ENCODE results near the gene B4GALT1. TPM values are rescaled to one million over a fixed set of nuclear protein-coding genes. Genes with fewer than 3 reads are reported as not detected.
"Not testable (repeated sequence)": the region's sequence is repeated elsewhere in the genome, so short reads cannot be mapped to it uniquely, and the experiment has no call there.

The B4GALT1 gene
- polyA plus RNA-seq, 3 donors = 80.3 to 119 (median 115) TPM

- no peak for DNase-seq (ENCODE audit: low read depth in 3 of 3, low spot score in 2 of 3)
These were observed 18.3 kb upstream of the B4GALT1 start for GRCh38 chr9:33185406-33185805.

DNA sequence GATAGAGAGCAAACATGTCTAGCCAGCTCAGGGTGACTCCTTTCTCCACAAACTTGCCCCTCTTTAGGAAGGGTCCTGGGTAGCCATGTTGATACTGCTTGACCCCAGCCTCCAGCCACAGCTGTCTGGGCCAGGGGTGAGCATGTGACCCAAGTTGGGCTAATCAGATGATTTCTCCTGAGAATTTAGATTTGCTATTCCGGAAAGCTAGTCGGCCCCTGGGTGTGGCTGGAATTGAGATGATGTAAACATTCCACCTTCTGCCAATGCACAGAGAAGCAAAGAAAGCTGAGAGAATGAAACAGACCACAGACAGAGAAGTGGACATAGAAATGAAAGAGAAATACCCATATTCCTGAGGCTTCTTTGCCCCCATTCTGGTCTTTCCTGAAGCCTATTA, 17.8 kb upstream of the B4GALT1 start:
- no peak for DNase-seq (ENCODE audit: low read depth in 3 of 3, low spot score in 2 of 3)

DNA sequence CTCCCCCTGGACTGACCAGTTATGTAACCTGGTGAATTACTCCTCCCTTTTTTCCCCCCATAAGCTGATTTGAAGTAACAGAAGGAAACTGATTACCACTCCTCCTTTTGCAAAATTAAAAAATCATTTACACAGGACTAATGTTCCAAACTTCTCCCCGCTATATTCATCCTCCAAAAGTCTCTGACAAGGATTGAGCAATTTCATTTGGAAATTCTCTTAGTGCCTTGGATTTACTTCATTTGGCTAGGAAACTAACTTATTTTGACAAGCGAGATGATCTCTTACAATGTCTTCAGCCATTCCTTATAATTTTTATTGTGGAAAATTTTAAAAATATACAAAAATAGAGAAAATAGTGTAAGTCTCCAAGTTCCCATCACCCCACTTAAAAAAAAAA, 15.4 kb upstream of the B4GALT1 start:
- DNase-seq (ENCODE audit: low read depth in 3 of 3, low spot score in 2 of 3) = no peak

GRCh38 chr9:33180526-33181184, 13.5 kb upstream of the B4GALT1 start:
- no peak for DNase-seq (ENCODE audit: low read depth in 3 of 3, low spot score in 2 of 3)

DNA sequence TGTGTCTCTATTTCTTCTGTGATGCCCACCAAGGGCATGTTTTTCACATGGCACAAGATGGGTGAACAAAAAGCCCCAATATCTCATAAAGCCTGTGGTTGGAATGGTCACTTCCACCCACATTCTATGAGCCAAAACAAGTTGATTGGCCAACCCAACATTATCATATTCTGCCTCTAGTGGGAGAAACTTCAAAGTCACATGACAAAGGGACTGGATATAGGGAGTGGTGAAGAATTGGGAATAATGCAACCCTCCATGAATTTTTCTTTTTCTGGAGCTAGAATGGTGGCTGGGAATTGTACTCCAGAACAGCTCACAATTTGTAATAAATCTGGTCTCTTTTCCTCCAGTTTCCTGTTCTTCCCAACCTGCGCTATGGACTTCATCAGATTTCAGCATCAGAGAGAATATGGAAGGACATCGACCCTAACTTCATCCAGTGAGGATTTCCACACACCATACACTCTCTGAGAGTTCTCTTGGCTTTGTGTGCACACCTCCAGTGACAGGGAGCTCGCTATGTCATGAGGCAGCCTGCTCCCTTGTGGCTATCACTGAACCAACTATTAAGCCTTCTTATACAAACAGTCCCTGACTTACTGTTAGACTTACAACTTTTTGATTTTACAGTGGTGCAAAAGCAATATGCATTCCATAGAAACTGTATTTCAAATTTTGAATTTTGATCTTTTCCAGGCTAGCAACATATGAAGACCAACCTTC, 12.0 kb upstream of the B4GALT1 start:
- DNase-seq (ENCODE audit: low read depth in 3 of 3, low spot score in 2 of 3) = no peak

DNA sequence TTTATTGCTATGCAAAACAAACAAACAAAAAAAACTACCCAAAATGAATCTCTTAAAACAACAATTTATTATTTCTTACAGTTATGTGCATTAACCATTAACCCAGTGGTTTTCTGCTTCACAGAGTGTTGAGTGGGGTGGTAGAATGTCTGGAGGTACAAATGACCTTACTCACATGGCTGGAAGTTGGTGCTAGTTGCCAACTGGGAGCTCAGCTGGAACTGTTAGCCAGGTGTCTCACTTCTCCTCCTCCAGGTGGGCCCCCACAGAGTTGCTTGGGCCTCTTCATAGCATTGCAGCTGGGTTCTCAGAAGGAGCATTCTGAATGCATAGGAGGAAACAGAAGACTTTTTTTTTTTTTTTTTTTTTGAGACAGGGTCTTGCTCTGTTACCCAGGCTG, 10.5 kb upstream of the B4GALT1 start:
- DNase-seq (ENCODE audit: low read depth in 3 of 3, low spot score in 2 of 3) = no peak

DNA sequence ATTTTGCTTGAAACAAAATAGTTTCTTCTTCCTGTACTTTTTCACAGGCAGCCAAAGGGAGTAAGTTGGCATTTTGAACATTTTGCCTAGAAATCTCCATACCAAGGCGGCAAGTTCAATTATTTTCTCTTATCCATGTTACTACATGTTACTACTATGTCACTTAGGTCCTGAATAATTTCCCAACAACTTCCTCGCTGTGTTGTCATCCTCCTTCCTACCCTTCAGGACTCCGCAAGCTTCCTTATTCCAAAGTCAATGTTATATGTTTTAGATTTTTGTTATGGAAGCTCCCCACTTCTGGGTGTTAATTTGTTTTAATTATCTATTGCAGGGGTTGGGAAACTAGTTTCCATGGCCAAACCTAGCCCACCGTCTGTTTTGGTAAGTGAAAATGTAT, 9.9 kb upstream of the B4GALT1 start:
- DNase-seq (ENCODE audit: low read depth in 3 of 3, low spot score in 2 of 3) = no peak

DNA sequence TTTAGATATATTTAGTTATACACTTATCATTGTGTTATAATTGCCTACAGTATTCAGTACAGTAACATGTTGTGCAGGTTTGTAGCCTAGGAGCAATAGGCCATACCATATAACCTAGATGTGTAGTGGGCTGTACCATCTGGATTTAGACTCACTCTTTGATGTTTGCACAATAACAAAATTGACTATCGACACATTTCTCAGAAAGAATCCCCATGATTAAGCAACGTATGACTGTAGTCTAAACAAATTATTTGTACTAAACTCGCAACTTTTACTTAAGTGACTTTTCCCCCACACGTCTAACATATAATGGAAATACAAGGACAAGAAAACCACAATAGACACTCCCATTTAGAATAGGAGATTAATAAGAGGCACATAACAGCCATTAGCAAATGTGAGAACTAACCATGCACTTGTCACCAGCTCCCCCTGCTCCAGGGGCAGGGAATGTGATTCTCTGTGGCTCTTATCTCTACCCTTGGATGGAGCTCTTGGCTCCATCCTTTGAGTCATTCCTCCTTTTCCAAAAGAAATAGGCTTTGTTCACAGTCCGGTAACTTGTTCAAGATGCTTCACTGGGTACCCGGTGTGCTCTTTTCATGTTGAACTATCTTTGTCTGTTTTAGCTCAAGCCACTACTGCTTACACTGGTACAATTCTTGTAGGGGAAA, 8.7 kb upstream of the B4GALT1 start:
- no peak for DNase-seq (ENCODE audit: low read depth in 3 of 3, low spot score in 2 of 3)

DNA sequence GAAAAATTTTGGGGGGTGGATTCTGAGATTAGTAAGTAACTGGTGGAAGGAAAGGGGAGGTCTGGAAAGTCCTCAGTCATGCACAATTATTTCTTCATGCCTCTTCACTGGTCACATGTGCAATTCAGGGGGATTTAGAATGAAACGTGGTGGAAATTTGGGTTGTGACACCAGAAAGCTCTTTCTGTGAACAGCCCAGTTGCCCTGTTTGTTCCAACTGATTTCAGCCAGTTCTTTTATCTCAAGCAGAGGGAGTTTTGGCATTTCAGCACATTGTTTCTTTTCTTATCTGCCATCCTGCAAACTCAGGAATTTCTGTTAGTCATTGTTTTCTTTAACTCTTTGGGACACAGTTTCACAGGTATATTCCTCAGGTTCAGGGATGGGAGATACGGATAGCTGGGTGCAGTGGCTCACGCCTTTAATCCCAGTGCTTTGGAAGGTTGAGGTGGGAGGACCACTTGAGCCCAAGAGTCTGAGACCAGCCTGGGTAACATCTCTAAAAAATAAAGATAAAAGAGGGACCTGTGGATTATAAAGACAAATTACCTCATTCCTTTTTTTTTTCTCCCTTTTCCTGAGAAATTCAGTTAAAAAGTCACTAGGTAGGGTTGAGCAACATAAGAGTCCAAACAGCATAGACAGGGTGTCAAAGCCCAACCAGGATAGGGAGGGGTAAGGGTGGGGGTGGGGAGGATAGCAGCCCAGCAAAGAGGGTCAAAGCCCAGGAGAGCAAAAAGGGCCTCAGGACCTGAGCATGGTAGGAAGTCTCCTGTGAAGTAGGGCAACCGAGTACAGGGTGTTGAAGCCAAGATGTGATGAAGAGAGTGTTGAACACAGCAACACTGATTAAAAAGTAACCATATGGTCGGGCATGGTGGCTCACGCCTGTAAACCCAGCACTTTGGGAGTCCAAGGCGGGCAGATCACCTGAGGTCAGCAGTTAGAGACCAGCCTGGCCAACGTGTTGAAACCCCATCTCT, 5.4 kb upstream of the B4GALT1 start:
- no peak for DNase-seq (ENCODE audit: low read depth in 3 of 3, low spot score in 2 of 3)

GRCh38 chr9:33170464-33171415, 3.6 kb upstream of the B4GALT1 start:
- no peak for DNase-seq (ENCODE audit: low read depth in 3 of 3, low spot score in 2 of 3)

DNA sequence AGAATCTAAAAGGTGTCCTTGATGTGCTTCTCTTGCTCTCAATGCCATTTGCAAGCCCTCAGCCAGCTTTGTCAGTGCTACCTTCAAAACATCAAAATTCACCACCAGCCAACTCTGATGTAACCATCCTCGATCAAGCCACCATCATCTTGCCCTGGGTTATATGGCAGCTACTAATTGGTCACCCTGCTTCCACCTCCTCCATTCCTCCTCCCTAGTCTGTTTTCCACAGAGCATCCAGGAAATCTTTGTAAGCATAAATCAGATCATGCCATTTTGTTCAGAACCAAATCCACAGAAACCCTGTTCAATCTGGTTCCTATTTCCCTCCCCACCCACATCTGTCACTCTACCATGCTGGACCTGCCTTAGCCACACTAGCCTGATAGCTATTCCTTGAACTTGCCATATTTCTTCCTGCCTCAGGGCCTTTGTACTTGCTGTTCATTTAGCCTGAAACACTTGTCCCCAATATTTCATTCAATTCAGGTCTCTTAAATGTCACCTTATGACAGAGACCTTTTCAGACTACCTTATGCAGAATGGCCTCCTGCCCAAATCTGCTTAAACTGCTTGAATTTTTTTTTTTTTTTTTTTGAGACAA, 1.9 kb upstream of the B4GALT1 start:
- DNase-seq (ENCODE audit: low read depth in 3 of 3, low spot score in 2 of 3) = no peak

GRCh38 chr9:33167972-33168461, 881 bp upstream of the B4GALT1 start:
- DNase-seq (ENCODE audit: low read depth in 3 of 3, low spot score in 2 of 3) = no peak

DNA sequence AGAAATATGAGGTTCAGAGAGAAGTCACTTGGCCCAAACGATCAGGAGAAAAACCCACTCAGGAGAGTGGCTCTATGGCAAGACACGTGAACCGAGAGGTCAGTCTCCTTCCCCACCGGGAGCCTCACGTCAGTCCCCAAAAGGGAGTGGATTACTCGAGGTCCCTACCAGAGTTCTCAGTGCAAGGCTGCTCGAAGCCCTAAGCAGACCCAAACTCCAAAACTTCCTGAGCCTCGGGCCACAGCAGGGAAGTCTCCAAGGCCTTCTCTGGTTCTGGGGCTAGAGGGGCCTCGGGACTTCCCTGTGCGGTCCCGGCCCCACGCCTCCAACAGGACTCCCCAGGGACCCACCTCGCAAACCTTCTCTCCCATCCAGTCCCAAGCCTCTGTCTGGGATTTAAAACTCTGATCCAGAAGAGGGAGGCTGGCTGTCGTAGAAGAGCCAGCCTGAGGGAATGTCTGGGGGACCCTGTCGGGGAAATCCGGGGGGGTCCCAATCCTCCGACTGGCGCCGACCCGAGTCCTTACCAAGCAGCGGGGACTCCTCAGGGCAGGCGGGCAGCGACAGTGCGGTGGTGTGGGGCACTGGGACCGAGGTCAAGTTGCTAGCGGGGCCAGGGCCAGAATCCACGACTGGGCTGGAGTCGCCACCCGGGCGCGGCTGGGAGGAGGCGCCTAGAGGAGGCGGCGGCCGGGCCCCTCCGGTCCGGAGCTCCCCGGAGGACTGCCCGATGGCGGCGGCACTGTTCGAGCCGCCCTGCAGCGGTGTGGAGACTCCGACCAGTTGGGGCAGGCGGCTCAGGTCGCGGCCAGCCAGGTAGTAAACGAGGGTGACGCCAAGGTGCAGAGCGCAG, 679 bp downstream of the B4GALT1 start:
- peak in 1 of 3 donors; percentile 46 for DNase-seq (ENCODE audit: low read depth in 3 of 3, low spot score in 2 of 3)

GRCh38 chr9:33165263-33166151, 1.6 kb downstream of the B4GALT1 start:
- no peak for DNase-seq (ENCODE audit: low read depth in 3 of 3, low spot score in 2 of 3)

DNA sequence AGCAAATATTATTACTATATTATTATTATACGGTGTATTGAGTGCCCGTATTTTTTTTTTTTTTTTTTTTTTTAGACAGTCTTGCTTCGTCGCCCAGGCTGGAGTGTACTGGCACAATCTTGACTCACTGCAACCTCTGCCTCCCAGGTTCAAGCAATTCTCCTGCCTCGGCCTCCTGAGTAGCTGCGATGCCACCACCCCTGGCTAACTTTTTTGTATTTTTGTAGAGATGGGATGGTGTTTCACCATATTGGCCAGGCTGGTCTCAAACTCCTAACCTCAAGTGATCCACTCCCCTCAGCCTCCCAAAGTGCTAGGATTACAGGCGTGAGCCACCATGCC, 2.2 kb downstream of the B4GALT1 start:
- DNase-seq (ENCODE audit: low read depth in 3 of 3, low spot score in 2 of 3) = not testable (repeated sequence)

DNA sequence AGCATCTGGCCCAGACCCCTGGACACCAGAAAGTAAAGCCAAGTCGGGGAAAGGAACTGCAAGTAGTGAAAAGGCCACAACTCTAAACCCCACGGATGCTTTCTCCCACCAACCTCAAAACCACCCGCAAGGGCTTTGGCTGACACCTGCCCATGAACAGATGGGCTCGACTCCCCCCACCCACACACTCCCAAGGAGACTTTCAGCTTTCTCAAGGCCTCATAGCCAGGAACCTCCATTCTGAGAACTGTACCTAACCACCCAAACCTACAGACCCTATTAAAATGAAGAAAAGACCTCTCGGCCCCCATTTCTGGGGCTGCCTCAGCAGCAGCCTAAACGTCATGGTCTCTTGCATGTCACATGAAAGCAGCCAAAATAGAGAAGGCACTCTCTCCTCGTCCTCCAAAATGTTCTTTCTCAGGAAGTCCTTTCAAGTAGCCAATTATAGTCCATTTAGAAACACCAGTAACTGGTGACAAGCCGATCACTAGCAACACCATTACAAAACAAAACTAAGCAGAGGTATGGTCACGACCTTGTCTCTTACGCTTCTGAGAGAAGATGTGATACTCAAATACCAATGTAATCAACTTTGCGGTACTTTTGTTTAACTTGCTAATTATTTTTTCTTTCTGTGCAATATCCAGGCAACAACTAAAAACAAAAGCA, 2.9 kb downstream of the B4GALT1 start:
- DNase-seq (ENCODE audit: low read depth in 3 of 3, low spot score in 2 of 3) = no peak

All from right renal cortex interstitium (tissue), 3 donors.